ENCODE measurements around the gene NNMT. TPM values are rescaled to one million over a fixed set of nuclear protein-coding genes. Genes with fewer than 3 reads are reported as not detected.

NNMT gene
- polyA plus RNA-seq, 1 of the 3 experiments (the other 2 are of a cell fraction): 84.6 TPM

DNA sequence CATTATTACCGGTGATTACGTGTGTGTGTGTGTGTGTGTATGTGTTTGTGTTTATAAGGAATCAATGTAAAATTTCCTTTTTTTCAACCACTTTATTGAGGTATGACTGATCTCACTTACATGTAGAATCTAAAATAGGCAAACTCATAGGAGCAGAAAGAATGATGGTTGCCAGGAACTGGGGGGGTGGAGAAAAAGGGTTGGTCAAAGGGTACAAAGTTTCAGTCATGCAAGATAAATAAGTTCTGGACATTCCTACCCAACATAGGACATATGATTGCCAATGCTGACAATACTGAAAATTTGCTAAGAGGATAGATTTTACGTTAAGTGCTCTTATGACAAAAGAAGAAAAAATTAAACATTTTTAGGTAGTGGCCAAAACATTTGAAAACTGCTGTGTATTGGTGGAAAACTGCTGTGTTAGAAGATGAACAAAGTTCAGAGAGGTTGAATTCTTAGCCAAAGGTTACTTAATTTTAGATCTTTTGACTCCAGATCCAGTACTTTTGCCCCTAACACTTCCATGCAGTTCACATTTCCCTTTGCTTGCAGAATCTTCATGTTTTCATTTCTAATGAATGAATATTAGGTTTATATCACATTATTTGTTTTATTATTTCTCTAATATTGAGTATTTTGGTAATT is 49.5 kb downstream of the NNMT start:
- Histone ChIP-seq H3F3A (replicated peaks; ENCODE audit: insufficient read depth) (peaks cover 6% of the 10 kb centered on the region), H3K9ac (no peak overlapping the region), H3K27me3 (ENCODE audit: insufficient read depth) (no peaks in the 10 kb centered on the region), H3K4me2 (no peak overlapping the region), H4K20me1 (ENCODE audit: insufficient read depth) (no peaks in the 10 kb centered on the region), H3K79me2 (ENCODE audit: insufficient read depth) (no peaks in the 10 kb centered on the region), H3K9me3 (no peaks in the 10 kb centered on the region), H3K4me1 (ENCODE audit: control insufficient read depth in 1 of 2, insufficient read depth in 2 of 2, low read depth in 1 of 2, low read length in 1 of 2) (peaks cover 0 to under 1% of the 10 kb centered on the region in 2 experiments; a peak in 1 of 4 replicates), H3K4me3 (ENCODE audit: low read depth in 2 of 2, low read length in 1 of 2) (no peak overlapping the region), H2AFZ (ENCODE audit: low read depth) (no peak overlapping the region), H3K36me3 (replicated peaks in 1 of 2; ENCODE audit: control insufficient read depth in 1 of 2, insufficient read depth in 2 of 2, low read length in 1 of 2) (no peaks in the 10 kb centered on the region), H3K27ac (ENCODE audit: low read depth in 2 of 2, low read length in 1 of 2) (no peak overlapping the region), H3K9me2 (no peaks in the 10 kb centered on the region)
- TF ChIP-seq RCOR1 (IDR thresholded peaks at IDR 0.05; ENCODE audit: low read length): no peak
- TF ChIP-seq, protein P1, sequence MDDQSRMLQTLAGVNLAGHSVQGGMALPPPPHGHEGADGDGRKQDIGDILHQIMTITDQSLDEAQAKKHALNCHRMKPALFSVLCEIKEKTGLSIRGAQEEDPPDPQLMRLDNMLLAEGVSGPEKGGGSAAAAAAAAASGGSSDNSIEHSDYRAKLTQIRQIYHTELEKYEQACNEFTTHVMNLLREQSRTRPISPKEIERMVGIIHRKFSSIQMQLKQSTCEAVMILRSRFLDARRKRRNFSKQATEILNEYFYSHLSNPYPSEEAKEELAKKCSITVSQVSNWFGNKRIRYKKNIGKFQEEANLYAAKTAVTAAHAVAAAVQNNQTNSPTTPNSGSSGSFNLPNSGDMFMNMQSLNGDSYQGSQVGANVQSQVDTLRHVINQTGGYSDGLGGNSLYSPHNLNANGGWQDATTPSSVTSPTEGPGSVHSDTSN (IDR thresholded peaks at IDR 0.05): no peak
- no peak for TF ChIP-seq JUND (IDR thresholded peaks at IDR 0.05)
- TF ChIP-seq RFX5 (IDR thresholded peaks at IDR 0.05; ENCODE audit: low read length): no peak
- no peak for TF ChIP-seq POLR2AphosphoS5 (IDR thresholded peaks at IDR 0.05; ENCODE audit: low read depth, low read length)
- TF ChIP-seq TCF12 (IDR thresholded peaks at IDR 0.05): no peak
- TF ChIP-seq TAF1 (IDR thresholded peaks at IDR 0.05; ENCODE audit: borderline replicate concordance, low read depth, low read length): no peak
- TF ChIP-seq NRF1 (IDR thresholded peaks at IDR 0.05; ENCODE audit: low read depth, low read length): no peak
- no peak for TF ChIP-seq GABPA (IDR thresholded peaks at IDR 0.05; ENCODE audit: low read depth)
- TF ChIP-seq NFIC (IDR thresholded peaks at IDR 0.05; ENCODE audit: borderline replicate concordance): no peak
- TF ChIP-seq MEF2A (IDR thresholded peaks at IDR 0.05; ENCODE audit: borderline replicate concordance, low read depth): no peak
- no peak for TF ChIP-seq EZH2phosphoT487 (IDR thresholded peaks at IDR 0.05; ENCODE audit: borderline replicate concordance, low read depth)
- no peak for TF ChIP-seq EP300 (IDR thresholded peaks at IDR 0.05; ENCODE audit: borderline replicate concordance in 1 of 2, low read depth in 1 of 2, low read length in 1 of 2)
- TF ChIP-seq RAD21 (IDR thresholded peaks at IDR 0.05; ENCODE audit: low read length): no peak
- no peak for TF ChIP-seq FOXJ3 (CRISPR knock-in tag; IDR thresholded peaks at IDR 0.05)
- TF ChIP-seq, protein P2, sequence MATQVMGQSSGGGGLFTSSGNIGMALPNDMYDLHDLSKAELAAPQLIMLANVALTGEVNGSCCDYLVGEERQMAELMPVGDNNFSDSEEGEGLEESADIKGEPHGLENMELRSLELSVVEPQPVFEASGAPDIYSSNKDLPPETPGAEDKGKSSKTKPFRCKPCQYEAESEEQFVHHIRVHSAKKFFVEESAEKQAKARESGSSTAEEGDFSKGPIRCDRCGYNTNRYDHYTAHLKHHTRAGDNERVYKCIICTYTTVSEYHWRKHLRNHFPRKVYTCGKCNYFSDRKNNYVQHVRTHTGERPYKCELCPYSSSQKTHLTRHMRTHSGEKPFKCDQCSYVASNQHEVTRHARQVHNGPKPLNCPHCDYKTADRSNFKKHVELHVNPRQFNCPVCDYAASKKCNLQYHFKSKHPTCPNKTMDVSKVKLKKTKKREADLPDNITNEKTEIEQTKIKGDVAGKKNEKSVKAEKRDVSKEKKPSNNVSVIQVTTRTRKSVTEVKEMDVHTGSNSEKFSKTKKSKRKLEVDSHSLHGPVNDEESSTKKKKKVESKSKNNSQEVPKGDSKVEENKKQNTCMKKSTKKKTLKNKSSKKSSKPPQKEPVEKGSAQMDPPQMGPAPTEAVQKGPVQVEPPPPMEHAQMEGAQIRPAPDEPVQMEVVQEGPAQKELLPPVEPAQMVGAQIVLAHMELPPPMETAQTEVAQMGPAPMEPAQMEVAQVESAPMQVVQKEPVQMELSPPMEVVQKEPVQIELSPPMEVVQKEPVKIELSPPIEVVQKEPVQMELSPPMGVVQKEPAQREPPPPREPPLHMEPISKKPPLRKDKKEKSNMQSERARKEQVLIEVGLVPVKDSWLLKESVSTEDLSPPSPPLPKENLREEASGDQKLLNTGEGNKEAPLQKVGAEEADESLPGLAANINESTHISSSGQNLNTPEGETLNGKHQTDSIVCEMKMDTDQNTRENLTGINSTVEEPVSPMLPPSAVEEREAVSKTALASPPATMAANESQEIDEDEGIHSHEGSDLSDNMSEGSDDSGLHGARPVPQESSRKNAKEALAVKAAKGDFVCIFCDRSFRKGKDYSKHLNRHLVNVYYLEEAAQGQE (IDR thresholded peaks at IDR 0.05; ENCODE audit: low read depth, low read length): no peak
- no peak for TF ChIP-seq IRF3 (IDR thresholded peaks at IDR 0.05; ENCODE audit: low read depth, low read length)
- POLR2A ChIA-PET: no interaction called here
- 76% methylated on average over 3 of the region's 3 CpGs for WGBS (ENCODE audit: low lambda C conversion rate)
- DNase-seq: no peak
- CTCF ChIA-PET: no interaction called here
